ENCODE measurements around the gene KCNK16.

- peak; percentile 75 for TF ChIP-seq CTCF (conservative IDR thresholded peaks at IDR 0.05; ENCODE audit: low read depth, low read length)
- TF ChIP-seq MXI1 (IDR thresholded peaks at IDR 0.05; ENCODE audit: borderline replicate concordance, low read depth, low read length), result no peak
- no peak for TF ChIP-seq MAFK (IDR thresholded peaks at IDR 0.05; ENCODE audit: low read depth, low read length)
- TF ChIP-seq CEBPB (IDR thresholded peaks at IDR 0.05; ENCODE audit: low read depth, low read length), result no peak
- TF ChIP-seq MAZ (IDR thresholded peaks at IDR 0.05; ENCODE audit: borderline replicate concordance, low read depth, low read length), result no peak
- no peak for TF ChIP-seq POLR2A (IDR thresholded peaks at IDR 0.05; ENCODE audit: low read depth, low read length)
- peak; percentile 87 for TF ChIP-seq RAD21 (IDR thresholded peaks at IDR 0.05; ENCODE audit: low read length)
- TF ChIP-seq CHD1 (IDR thresholded peaks at IDR 0.05; ENCODE audit: low read depth, low read length), result no peak
- no peak for TF ChIP-seq BHLHE40 (IDR thresholded peaks at IDR 0.05; ENCODE audit: low read depth, low read length)
Measured at GRCh38 chr6:39361657-39362486, 39.4 kb upstream of the KCNK16 start.

All from IMR-90 (cell line).